OCI-M2 (cell line): ENCODE results near the gene MAD2L1BP.

Experiments used
- DNase-seq: peaks from one replicate; lab custom pipeline; 2025; ENCODE audit not compliant: unreplicated experiment; lab: John Stamatoyannopoulos, UW

MAD2L1BP gene

DNA sequence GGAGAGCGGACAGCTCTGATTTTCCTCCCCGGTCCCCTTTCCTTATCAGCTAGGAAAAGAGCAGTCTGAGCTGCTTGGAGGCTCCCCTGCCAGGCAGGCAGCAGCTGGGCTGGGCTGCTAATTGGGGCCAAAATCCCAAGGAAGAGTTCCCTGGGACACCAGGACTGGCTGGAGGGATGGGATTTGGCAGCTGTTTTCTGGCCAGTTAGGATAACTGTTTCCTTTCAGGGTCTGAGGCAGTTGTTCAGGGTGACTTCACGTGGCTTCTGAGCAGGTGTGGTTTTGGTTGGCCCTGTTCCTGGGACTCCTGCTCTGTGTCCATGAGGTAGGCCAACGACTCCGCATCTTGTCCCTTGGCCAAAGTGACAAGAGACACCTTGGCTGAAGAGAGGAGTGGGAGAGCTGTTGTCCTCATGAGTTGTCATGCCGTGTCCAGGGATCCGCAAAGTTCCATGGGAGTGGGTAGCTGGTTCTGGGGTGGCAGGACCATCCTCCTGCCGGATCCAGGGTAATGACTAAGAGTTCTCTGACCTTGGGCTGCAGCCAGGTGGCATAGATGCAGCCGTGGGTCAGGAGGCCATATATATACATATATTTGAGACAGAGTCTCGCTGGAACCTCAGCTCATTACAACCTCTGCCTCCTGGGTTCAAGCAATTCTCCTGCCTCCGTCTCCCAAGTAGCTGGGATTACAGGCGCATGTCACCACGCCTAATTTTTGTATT, 30.7 kb downstream of the MAD2L1BP start:
- no peak for DNase-seq

DNA sequence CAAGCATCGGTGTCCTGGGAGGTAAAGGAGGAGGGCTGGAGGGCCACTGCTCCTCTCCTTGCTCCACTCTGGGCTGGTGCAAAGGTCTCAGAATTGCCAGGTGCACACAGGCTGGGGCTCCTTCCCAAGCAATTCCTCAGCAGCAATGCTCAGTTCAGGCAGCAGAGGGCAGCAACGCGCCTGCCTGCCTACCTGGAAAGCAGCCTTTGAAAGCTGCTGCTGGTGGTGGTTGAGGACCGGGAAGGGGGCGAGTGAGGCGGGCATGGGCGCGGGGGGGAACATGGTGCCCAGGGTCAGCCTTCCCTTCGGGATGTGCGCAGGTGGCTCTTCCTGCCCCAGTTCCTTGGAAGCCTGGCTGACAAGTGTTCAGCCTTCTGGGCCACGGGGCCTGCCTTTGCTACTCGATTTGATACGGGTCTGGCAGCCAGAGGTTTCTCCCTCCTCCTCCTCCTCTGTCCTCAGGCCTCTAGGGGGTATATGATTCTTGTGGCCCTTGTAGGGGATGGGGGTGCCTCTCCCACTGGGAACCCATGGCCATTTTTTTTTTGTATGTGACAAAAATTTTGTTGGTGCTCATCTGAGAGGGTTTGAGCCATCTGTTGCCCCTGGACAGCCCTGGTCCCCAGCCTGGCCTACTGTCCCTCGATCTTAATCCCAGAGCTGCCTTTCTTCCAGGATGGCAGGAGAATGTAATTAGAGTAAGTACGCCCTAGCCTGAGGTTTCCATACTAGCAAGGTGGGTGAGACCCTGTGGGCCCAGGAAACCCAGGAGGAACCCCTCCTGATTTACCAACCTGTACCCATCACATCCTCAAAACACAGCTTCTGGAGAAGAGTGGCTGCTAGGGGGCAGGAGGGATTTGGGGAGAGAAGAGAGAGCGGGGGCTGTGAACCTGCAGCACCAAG, 31.9 kb downstream of the MAD2L1BP start:
- peak; percentile 53 for DNase-seq

DNA sequence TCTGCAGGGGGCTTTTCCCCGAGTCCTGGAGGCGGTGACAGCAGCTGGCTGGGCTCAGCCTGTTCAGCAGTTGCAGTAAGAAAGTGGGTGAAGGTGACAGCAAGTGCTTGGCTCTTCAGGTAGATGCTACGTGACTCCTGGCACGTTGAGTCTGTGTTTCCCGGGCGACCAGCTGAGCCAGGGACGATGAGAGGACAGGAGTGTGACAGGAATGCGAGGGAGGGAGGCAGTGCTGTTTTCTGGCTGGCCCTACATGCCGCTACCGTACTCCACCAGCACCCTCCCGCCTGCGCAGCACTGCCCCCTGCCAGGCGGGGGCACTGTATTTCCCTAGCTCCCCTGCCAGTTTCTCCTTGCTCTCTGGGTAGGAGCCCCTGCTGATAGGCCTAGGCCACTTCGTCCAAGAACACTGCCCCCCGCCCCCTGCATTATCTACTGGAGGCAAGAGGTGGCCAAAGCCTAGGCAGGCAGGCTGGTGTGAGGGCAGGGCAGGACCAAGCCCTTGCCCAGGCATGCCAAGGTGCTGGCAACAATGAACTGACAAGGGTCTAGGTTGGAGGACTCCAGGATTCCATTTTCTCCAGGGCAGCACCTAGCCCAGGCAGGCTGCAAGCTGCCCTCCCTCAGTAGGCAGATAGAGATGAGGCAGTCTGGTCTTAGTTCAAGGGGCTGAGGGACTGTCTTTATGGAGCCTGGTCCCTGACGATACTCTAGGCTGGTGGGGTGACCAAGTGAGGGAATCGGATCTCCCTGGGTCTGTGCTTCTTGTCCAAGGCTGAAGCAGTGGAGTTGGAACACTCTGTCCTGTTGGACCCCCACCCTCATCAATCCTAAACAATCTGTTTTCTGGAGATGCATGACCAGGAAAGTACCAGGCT, 32.8 kb downstream of the MAD2L1BP start:
- no peak for DNase-seq

DNA sequence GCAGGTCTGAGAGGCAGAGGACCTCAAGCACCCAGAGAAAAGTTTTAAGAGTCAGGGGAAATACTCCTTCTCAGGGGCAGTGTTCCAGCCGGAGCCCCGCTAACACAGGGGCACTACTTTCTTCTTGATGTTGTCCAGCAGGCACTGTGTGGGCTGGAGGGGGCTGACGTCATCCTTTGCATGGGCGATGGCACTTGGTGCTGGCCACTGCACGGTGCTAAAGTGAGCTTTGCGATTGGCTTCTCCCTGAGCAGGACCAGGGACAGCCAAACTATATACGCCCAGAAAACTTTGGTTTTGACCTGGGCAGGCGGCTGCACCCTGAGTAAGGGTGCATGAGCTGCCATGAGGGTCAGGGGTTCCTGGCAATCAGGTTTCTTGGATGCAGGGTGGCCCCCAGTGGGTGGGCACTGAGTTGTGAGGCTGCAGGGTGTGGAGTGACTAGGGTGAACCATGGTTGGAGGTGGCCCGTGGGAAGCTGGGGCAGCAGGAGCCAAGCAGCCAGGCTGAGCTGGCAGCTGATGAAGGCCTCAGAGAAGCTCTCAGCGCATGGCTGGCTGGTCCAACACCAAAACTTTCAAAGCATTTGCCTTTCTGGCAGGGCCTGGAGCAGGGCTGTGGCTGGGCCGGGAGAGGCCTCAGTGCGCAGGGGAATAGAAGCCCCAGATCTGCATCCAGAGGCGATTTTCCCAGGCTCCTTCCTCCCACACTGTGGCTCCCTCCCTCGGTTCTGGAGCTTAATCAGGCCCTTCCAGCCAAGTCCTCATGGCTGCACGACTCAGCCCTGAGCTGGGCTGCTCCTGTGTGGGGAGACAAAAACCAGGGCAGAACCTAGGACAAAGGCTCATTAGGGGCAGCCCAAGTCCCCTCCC, 33.6 kb downstream of the MAD2L1BP start:
- no peak for DNase-seq

DNA sequence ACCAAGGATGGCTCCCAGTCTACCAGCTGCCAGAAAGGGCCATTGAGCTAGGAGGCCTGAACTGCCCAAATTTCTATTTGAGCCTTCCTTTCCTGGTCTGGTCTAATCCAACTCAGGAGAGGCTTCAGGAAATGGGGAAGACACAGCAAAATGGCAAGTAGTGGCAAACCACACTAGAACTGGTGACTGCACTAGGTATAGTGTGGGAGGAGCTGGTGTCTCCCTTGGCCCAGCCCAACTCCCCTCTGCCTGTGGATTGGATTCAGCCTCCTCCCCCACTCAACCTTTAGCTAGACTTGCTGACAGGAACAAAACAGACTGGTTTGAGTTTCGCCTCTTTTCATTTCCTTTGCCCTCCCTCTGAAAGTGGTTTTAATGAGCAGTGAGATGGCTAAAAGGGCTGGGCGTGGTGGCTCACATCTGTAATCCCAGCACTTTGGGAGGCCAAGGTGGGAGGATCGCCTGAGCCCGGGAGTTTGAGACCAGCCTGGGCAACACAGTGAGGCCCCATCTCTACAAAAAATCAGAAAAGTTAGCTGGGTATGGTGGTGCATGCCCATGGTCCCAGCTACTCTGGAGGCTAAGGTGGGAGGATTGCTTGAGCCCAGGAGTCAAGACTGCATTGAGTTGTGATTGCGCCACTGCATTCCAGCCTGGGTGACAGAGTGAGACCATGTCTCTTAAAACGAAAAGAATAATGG, 34.4 kb downstream of the MAD2L1BP start:
- DNase-seq, result no peak

DNA sequence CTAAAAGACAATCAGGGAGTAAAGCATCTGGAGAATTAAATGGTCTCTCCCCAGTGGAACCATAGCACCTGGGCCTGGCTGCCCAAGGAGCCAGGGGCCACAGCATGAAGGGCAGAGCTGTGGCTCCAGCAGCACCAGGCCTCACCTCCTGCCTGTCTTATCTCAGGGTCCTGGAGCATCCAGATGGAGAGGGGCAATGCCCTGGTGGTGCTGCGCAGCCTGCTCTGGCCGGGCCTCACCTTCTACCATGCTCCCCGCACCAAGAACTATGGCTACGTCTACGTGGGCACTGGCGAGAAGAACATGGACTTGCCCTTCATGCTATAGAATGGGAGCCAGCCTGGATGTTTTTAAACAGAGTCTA, 35.0 kb downstream of the MAD2L1BP start:
- no peak for DNase-seq

DNA sequence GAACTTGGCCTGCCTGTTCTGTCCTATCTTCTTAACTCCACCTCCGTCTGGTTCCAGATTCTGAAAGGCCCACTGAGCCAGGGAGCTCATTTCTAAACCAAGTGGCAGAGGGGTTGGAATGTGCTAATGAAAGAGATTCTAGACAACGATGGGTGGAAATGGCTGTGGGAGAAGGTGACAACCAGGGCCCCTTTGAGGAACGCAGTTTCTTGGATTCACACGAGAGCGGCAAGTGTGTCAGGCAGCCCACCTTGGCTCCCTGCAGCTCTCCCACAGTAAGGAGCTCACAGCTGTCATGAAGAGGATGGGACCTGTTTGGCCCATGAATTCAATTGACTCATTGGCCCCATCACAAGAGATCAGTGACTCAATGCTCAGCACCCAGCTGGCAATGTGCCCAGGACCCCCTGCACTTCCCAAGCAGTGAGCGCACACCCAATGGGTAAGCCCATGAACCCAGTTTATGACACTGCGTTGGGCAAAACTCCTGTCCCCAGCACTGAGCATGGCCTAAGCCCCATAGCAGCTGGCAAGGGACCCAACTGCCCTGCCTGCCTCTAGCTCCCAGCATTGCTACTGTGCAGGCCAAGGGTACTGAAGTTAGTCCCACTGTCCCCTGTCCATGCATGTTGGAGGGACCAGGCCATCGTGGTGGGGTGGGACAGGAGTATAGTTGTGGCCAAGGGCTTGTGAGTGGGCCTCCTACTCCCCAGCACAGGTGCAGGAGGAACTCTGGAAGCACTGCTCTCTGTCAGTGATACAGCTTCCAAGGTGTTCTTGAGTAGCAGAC, 35.6 kb downstream of the MAD2L1BP start:
- DNase-seq, result no peak

DNA sequence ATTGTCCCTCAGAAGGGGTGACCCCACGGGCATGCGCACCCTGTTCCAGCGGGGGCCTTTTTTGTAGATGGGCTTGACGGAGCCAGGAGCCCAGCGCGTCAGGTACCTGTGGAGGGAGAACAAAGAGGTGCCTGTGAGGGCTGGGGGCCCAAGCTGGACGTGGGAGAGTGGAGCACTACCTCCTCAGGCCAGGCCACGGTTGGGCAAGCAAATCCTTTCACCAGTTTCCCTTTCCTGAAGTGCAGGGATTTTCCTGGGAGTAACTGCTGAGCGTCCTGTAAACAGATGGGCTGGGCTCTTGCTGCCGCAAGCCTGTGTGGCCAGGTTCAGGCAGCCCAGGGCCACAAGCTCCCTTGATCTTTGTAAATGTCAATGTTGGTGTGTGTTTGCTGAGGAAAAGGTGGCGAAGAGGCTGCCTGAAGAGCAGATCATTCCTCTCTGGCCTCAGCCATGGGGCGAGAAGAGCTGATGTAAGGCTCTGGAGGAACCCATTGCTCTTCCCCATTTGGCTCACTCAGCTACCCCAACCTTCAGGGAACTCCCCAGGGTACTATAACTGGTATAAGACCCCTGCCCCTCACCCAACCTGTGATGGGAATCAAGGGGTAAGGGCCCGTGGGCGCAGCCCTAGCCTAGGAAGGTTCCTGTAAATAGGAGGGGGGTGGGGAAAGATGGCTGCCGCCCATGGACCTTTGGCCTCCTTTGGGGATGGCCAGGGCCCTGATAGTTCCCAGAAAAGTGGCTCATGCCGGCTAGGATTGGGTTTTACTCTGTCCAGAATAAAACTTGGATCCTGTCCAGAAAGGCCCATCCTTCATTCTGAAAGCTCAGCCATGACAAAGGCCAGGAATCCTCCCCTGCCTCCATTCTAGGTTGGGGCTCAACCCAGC, 36.4 kb downstream of the MAD2L1BP start:
- DNase-seq, result no peak

DNA sequence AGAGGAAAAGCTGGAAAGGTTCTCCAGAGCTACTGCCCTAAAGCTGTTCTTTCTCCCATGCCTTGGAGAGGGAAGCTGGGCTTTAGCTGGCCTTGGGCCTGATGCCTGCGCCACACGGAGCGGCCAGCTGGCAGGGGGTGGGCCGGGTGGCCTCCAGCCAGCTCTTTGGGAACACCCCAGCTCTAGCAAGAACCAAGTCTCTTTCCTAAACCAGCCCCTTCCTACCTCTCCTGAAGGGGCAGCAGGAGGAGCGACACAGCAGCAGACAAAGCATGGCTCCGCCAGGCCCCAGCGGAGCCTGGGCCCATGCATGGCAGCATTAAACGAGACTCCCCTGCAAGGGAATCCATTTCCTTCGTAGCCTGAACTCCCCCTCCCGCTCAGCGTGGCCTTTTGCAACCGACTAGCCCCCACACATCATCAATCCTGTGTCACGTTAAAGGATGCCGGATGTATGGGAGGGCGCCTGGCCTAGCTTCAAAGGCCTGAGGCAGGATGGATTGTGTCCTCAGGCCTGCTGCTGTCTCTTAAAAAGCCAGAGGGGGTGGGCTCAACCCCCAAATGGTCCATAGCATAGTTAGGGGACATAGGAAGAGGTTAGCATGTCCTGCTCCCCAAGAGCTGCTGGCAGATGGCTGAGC, 37.9 kb downstream of the MAD2L1BP start:
- DNase-seq, result no peak

DNA sequence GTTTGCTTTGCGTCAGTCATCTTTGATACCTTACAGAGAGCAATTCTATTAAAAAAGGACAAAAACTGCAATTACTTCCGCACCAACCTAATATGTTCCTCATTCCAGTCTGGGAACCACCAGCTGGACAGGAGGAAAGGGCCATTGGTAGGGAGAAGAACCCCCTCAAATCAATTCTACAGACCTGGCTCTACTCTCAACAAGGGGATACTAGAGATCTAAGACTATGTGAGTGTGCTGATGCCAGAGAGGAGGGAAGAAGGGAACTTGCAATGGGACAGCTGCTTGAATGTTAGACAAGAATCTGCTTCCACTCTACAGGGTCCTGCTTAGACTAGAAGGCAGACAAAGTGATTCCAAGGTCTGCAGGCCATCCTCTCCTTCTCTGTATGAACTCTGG, 38.7 kb downstream of the MAD2L1BP start:
- DNase-seq, result no peak

DNA sequence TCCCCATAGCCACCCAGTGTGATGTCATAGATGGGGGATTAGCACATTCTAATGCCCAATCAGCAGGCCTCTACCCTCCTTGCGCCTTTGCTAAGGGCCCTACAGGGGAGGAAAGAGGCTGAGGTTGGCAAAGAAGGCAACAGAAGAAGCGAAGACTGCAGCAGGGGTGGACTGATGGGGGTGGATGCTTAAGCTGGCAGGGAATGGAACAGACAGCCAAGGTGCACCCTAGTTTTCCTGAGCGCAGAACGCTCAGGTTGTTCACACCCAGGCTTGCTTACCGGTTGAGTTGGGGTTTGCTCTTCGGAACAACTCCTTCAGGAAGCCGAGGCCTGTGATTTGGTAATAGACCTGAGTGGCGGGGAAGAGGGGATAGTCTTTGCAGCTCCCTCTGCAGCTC, 39.3 kb downstream of the MAD2L1BP start:
- DNase-seq, result no peak

DNA sequence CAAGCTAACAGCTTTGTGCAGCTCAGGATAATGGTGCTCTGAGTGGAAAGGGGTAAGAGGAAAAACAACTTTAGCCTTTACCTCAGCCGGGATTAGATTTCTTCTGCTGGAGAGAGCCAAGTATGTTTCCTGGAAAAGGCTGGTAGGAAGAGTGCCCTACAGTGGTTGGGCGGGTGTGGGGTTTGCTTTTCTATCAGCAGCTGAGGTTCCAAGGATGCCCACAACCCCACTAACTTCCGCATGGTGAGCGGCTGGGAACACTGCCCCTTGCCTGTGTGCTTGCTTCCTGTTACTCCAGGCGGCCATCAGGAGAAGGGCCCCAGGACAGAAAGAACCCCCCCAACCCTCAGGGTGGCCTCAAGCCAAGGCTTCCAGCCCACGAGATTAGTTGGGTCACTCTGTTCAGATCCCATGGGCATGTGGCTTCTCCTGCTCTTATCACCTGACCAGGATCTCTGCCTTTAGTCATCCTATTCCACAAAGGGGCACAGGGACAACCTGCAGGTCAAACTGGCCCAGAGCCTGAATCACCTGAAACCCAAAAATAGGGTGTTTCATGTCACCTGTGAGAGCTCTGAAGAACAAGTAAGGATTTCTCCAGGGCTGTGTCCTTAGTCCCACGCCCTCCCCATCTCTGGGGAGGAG, 41.4 kb downstream of the MAD2L1BP start:
- no peak for DNase-seq

DNA sequence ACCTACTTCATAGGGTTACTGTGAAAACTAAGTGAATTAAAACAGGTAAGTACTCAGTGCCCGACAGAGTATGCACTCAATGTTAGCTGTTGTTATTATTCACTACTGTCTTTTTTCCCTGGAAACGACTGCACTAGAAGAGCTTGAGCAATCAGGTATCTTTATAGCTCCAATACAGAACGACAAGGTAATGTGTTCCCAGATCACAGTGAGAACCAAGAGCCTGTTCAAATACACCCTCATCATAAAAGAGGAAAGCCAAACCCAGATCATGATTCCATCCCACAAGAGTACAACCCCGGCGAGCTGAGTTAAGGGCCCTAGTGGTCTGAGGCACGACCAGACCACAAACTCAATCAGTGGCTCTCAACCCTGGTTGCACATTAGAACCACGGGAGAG, 42.1 kb downstream of the MAD2L1BP start:
- DNase-seq, result no peak

DNA sequence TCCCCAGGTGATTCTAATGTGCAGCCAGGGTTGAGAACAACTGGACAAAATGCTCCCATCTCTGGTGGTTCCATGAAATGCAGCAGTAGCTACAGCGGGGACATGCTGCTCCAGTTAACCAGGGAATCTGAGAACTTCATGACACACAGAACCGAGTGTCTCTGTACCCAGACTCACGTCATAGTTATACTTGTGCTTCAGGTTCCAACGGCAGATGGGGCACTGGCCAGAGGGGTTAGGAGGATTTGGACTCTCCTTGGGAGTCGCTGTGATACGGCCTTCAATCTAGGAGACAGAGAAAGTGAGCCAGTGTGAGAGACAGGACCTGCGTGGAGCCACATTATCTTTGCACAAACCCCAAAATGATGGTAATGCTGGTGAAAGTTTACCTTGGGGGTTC, 42.7 kb downstream of the MAD2L1BP start:
- no peak for DNase-seq

DNA sequence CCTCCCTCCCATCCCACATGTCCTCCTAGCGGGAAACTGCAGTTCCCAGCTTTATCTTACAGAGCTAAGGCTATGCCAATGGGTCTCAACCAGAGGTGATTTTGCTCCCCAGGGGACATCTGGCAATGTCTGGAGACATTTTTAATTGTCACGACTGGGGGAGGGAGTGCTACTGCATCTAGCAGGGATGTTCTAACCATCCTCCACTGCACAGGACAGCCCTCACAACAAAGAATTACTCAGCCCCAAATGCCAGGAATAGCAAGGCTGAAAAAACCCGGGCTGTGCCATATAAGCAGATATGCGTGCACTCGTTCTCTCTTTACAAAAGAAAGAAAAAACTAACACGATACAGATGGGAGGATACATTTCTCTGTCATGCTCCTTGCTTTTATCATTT, 43.4 kb downstream of the MAD2L1BP start:
- no peak for DNase-seq

DNA sequence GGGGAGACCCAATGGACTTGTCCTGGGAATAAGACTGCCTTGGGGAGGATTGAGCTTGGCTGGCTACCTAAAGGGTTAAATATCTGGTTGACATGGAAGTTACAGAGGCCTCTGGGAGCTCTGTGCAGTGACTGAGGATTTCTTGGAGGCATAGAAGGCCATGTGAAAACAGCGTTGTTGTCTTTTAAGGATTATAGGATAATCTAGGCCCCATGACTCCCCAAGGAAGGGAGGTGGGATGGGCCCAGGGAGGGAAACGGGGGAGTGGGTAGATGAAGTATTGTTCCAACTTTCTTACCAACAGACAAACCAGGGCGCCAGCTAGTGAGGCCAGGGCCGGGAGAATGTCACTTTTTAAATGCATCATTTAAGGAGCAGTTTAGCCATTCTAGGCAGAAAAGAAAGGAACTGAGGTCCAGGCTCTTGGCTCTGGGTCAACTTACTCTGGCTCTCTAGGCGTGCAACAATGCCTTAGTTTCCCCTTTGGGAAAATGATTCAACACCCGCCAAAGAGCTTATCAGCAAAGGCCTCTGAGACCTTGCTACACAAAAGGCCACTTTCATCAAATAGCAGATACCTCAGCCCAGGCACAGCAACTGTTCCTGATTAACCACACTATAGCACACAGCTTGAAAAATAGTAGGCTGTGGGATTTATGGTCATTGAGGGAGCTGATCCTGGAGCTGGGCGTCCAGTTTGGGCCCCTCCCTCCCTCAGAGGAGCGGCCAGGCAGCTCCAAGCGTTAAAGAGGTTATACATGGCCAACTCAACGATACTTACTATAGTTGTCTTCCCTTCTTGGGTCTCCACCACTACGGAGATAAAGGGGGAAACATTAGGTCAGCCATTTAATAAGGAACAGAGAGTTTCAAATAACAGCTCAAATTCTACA, 44.9 kb downstream of the MAD2L1BP start:
- DNase-seq, result no peak
